Aorta (tissue), 5 donors: ENCODE results near the gene EFCAB3. TPM values are rescaled to one million over a fixed set of nuclear protein-coding genes. Genes with fewer than 3 reads are reported as not detected.

ENCODE experiments used
- ATAC-seq: fragments of 200-7000 bp; cut with Tn5 transposase; one replicate; pipeline ENCODE4 v1.9.1; 2022; ENCODE audit warnings: moderate library complexity; ENCODE audit not compliant: low FRiP score
- DNase-seq, 2 donors: peaks; one replicate each; pipeline ENCODE4 v3.0.0-alpha.2; 2020
- H3K27ac ChIP-seq, 2 donors: one replicate each; pipeline ENCODE4 v1.5.1; 2013; ENCODE audit warnings: low read length in 2 of 2, mild to moderate bottlenecking in 2 of 2, moderate library complexity in 2 of 2, control low read depth in 1 of 2, inconsistent platforms in 1 of 2, low read depth in 1 of 2
- H3K27me3 ChIP-seq, 2 donors: one replicate each; pipeline ENCODE4 v1.6.1; 2013; ENCODE audit warnings: control low read depth in 1 of 2, low read length in 1 of 2, mild to moderate bottlenecking in 1 of 2, moderate library complexity in 1 of 2; ENCODE audit not compliant: insufficient read depth in 2 of 2, control insufficient read depth in 1 of 2
- H3K36me3 ChIP-seq, 2 donors: one replicate each; pipeline ENCODE4 v1.6.1; 2013; ENCODE audit warnings: control low read depth in 1 of 2, low read length in 1 of 2, mild to moderate bottlenecking in 1 of 2; ENCODE audit not compliant: insufficient read depth in 2 of 2, control insufficient read depth in 1 of 2
- H3K4me1 ChIP-seq, 2 donors: one replicate each; pipeline ENCODE4 v1.6.1; 2013; ENCODE audit warnings: low read length in 2 of 2, control low read depth in 1 of 2, mild to moderate bottlenecking in 1 of 2, moderate library complexity in 1 of 2; ENCODE audit not compliant: insufficient read depth in 2 of 2, control insufficient read depth in 1 of 2
- H3K4me3 ChIP-seq, 2 donors: one replicate each; pipeline ENCODE4 v1.5.1; 2013; ENCODE audit warnings: low read length in 2 of 2, control low read depth in 1 of 2, mild to moderate bottlenecking in 1 of 2
- H3K9me3 ChIP-seq: one replicate; pipeline ENCODE4 v1.6.1; 2013; ENCODE audit warnings: mild to moderate bottlenecking, low read length; ENCODE audit not compliant: control insufficient read depth
- WGBS, 2 donors: extraction: QIAGEN DNeasy Blood & Tissue Kit; methylation state at CpG; one replicate each; pipeline ENCODE4 v1.1.7; 2013; 5-methylcytosine and 5-hydroxymethylcytosine counted together
- intact Hi-C, 2 donors: fragments of 100-400 bp; cut with DNase I; formaldehyde crosslinking; loops; one replicate each; pipeline versions ENCODE4 v1.14.2 to v1.15.0; 2022
- long read RNA-seq, 2 donors: library from polyadenylated mRNA; unstranded; transcript quantifications; one replicate each; pipeline ENCODE4 v2.0.0, GENCODE V29; 2020 to 2021
- polyA plus RNA-seq, 2 donors: library from polyadenylated mRNA; stranded (reverse); fragments of 200-250 nt; gene quantifications; one replicate each; pipeline ENCODE4 v1.2.3, GENCODE V29; 2013
- total RNA-seq, 2 donors: library from RNA; stranded (reverse); fragmentation: NEBNext Ultra II Directional; extraction: Animal tissue kit (Norgen Biotek cat#: 25700); gene quantifications; one replicate each; pipeline ENCODE4 v1.2.1, GENCODE V29; 2021
- donor health status: healthy with polysubstance abuse.
- donor health status: Bipolar disorder and iron deficiency.
- donor health status: DM: no; HTN: no; CAD: no.
- donor health status: DM: no; HTN: no; CAD: no.
- donor health status: DM: yes; HTN: yes; CAD: no.

EFCAB3 gene
- total RNA-seq (not detected), polyA plus RNA-seq (not detected)
- long read RNA-seq, donor 1 = 0 reads
- long read RNA-seq, donor 2 = 0 reads

DNA sequence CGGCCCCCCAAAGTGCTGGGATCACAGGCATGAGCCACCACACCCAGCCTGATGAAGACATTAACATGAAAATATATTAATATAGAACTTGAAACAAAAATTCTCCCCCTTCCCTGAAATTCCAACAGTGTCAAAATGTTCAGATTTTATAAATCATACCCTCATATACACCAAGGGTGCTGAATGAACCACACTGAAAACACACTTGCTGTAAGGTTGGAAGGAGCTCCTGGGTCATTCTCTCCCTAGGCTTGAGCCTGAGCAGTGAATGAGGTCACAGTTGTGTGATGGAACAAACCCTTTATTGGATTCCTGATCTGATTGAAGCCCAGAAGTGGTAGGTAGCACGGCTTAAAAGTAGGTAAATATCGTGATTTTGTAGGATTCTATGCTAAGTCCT lies at the start of gene EFCAB3:
Gene EFCAB3, plus strand, starts transcription at position 301 of the 400 bp plus-strand sequence. CDS start 2,427 bp downstream, outside the sequence.
- H3K9me3 ChIP-seq = peaks cover 3% of the 10 kb centered on the region
- ATAC-seq (no peak), DNase-seq (no peak)
- WGBS, 2 donors = 80 to 84% methylated on average over 3 of the region's 3 CpGs
- H3K4me1 ChIP-seq = no peaks in the 10 kb centered on the region
- intact Hi-C loops = no loop called here
- H3K27ac ChIP-seq = no peak within 1 kb of the TSS
- H3K4me3 ChIP-seq = no peak within 1 kb of the TSS
- no peaks in the 10 kb centered on the region for H3K36me3 ChIP-seq
- H3K27me3 ChIP-seq = no peaks in the 10 kb centered on the region

DNA sequence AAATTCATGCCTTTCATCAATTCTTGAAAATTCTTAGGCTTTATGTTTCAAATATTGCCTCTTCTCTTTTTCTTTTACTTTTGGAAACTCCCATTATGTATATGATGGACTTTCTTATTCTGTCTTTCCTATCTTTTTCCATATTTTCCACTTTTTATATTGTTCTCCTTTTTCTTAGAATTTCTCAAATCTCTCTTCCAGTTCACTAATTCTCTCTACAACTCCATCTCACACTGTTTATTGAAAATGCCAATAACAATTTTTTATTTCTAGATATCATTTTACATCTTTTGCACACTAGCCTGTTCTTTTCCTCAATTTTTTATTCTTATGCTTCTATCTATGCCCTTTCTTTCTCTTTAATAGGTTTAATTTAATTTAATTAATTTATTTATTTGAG lies 43.8 kb upstream of the EFCAB3 start:
- intact Hi-C loops = no loop called here
- H3K4me3 ChIP-seq = no peak overlapping the region
- H3K4me1 ChIP-seq = no peaks in the 10 kb centered on the region
- no peaks in the 10 kb centered on the region for H3K9me3 ChIP-seq
- H3K36me3 ChIP-seq = no peaks in the 10 kb centered on the region
- ATAC-seq = no peak
- no peak for DNase-seq
- H3K27ac ChIP-seq = no peak overlapping the region
- H3K27me3 ChIP-seq = no peaks in the 10 kb centered on the region

- H3K9me3 ChIP-seq = no peaks in the 10 kb centered on the region
- DNase-seq = no peak
- peaks cover 0 to 3% of the 10 kb centered on the region in 2 donors for H3K4me1 ChIP-seq
- H3K36me3 ChIP-seq = no peaks in the 10 kb centered on the region
- no peak for ATAC-seq
- whole genome bisulfite sequencing, 2 donors = 2 to 5% methylated on average over 3 of the region's 3 CpGs
- H3K27me3 ChIP-seq = no peaks in the 10 kb centered on the region
- H3K4me3 ChIP-seq = no peak overlapping the region
- H3K27ac ChIP-seq = no peak overlapping the region
- intact Hi-C loops = no loop called here
Measured at GRCh38 chr17:62343764-62344270, 36.5 kb upstream of the EFCAB3 start.

DNA sequence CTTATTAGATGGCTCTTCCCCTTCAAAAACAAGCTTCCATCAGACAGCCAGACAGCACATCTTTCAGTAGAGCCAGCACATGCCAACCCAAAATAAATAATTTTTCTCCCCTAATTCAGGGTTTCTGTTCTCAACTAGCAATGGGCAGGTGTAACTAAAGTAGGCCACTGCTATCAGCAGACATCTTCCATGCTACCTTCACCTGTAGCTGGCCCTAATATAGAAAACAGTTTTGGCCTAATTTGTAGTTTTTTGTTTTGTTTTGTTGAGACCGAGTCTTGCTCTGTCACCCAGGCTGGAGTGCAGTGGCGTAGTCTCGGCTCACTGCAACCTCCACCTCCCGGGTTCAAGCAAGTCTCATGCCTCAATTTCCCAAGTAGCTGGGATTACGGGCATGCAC lies 29.2 kb upstream of the EFCAB3 start:
- no peak overlapping the region for H3K4me3 ChIP-seq
- no peak overlapping the region for H3K27ac ChIP-seq
- ATAC-seq (no peak), DNase-seq (no peak)
- H3K4me1 ChIP-seq = no peaks in the 10 kb centered on the region
- 81 to 84% methylated on average over 5 of the region's 5 CpGs for WGBS, 2 donors
- H3K36me3 ChIP-seq = no peaks in the 10 kb centered on the region
- H3K27me3 ChIP-seq = no peaks in the 10 kb centered on the region
- intact Hi-C loops = no loop called here
- no peaks in the 10 kb centered on the region for H3K9me3 ChIP-seq

- ATAC-seq (no peak), DNase-seq (no peak)
- no peaks in the 10 kb centered on the region for H3K4me1 ChIP-seq
- intact Hi-C loops = no loop called here
- no peaks in the 10 kb centered on the region for H3K9me3 ChIP-seq
- H3K4me3 ChIP-seq = no peak overlapping the region
- H3K27ac ChIP-seq = no peak overlapping the region
- 69 to 74% methylated on average over 2 of the region's 2 CpGs for WGBS, 2 donors
- H3K27me3 ChIP-seq = no peaks in the 10 kb centered on the region
- no peaks in the 10 kb centered on the region for H3K36me3 ChIP-seq
Measured at GRCh38 chr17:62366191-62366590, 14.2 kb upstream of the EFCAB3 start.

GRCh38 chr17:62381561-62381960 lies 1.2 kb downstream of the EFCAB3 start:
- no peak for ATAC-seq
- WGBS, 2 donors = 88% methylated on average over 18 of the region's 18 CpGs

GRCh38 chr17:62388856-62389255 lies 8.5 kb downstream of the EFCAB3 start:
- ATAC-seq (no peak), DNase-seq (no peak)
- intact Hi-C loops = no loop called here
- 48 to 58% methylated on average over 1 of the region's 1 CpG for WGBS, 2 donors
- Histone ChIP-seq H3K36me3 (no peaks in the 10 kb centered on the region), H3K4me3 (no peak overlapping the region), H3K9me3 (peaks cover 1% of the 10 kb centered on the region), H3K27me3 (no peaks in the 10 kb centered on the region), H3K27ac (no peak overlapping the region), H3K4me1 (no peaks in the 10 kb centered on the region)

More at GRCh38 chr17:62381561-62381960, 1.2 kb downstream of the EFCAB3 start:
- intact Hi-C loops = no loop called here
- DNase-seq = no peak
- H3K36me3 ChIP-seq = no peaks in the 10 kb centered on the region
- H3K9me3 ChIP-seq = peaks cover 3% of the 10 kb centered on the region
- H3K27ac ChIP-seq = no peak overlapping the region
- no peaks in the 10 kb centered on the region for H3K27me3 ChIP-seq
- no peaks in the 10 kb centered on the region for H3K4me1 ChIP-seq
- no peak overlapping the region for H3K4me3 ChIP-seq

GRCh38 chr17:62392908-62393307 lies 12.6 kb downstream of the EFCAB3 start:
- DNase-seq (no peak), ATAC-seq (no peak)
- Histone ChIP-seq H3K4me1 (no peaks in the 10 kb centered on the region), H3K27ac (no peak overlapping the region), H3K27me3 (no peaks in the 10 kb centered on the region), H3K9me3 (no peaks in the 10 kb centered on the region), H3K36me3 (no peaks in the 10 kb centered on the region), H3K4me3 (no peak overlapping the region)
- intact Hi-C loops = no loop called here
- 78 to 84% methylated on average over 1 of the region's 1 CpG for WGBS, 2 donors

DNA sequence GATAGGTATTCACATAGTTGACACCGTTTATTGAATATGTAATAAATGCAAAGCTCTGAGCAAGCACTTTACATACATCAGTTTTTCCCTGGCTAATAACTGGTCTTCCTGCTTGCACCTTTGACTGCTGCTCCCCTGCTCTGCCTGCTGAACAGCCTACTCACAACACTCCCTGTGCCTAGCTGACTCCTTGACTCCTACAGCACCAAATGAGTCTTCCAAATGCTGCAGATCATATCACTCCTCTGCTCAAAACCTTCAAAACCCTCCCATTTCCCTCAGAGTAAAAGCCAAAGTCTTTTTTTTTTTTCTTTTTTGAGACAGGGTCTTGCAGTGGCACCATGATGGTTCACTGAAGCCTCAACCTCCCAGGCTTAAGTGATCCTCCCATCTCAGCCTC lies 18.5 kb downstream of the EFCAB3 start:
- intact Hi-C loops = no loop called here
- H3K36me3 ChIP-seq = no peaks in the 10 kb centered on the region
- no peak overlapping the region for H3K27ac ChIP-seq
- ATAC-seq (no peak), DNase-seq (no peak)
- H3K9me3 ChIP-seq = peaks cover 1% of the 10 kb centered on the region
- WGBS, 2 donors = 89 to 96% methylated on average over 1 of the region's 1 CpG
- no peak overlapping the region for H3K4me3 ChIP-seq
- H3K27me3 ChIP-seq = no peaks in the 10 kb centered on the region
- no peaks in the 10 kb centered on the region for H3K4me1 ChIP-seq
